Measurements from ENCODE around the gene C19orf67.

GRCh38 chr19:14072535-14073260 lies 12.9 kb downstream of the C19orf67 start, which contains the start of gene MISP3:
- TF ChIP-seq CTCF (IDR thresholded peaks at IDR 0.05) (peak in 2 of 7 experiments; percentile 3 to 19), POLR2A (IDR thresholded peaks at IDR 0.05) (peak; percentile 33 to 56 (median 55))

Data from body of pancreas (tissue), 4 donors.